ENCODE data around the gene SPON1.

- no peak for TF ChIP-seq POLR2A (IDR thresholded peaks at IDR 0.05)
- TF ChIP-seq CTCF (IDR thresholded peaks at IDR 0.05): no peak
Measured at GRCh38 chr11:14041565-14041964, 79.0 kb downstream of the SPON1 start.

Measured in heart left ventricle (tissue), 13 donors.